GM23248 (cell line): ENCODE measurements around the gene EML6. TPM values are rescaled to one million over a fixed set of nuclear protein-coding genes. Genes with fewer than 3 reads are reported as not detected.

ENCODE experiments used
- DNase-seq: peaks from one replicate; pipeline ENCODE4 v3.0.0-alpha.2; 2015
- H2AFZ ChIP-seq: fragments of 200-600 bp; sonication (generic); 2 replicates; pipeline ENCODE4 v1.6.1; 2016; ENCODE audit warnings: antibody characterized with exemption
- H3F3A ChIP-seq: fragments of 200-600 bp; sonication (generic); 2 replicates; pipeline ENCODE4 v1.6.1; 2016; ENCODE audit warnings: mild to moderate bottlenecking, antibody characterized with exemption, mixed run types; ENCODE audit not compliant: insufficient read depth
- H3K27ac ChIP-seq: fragments of 200-600 bp; sonication (generic); 2 replicates; pipeline ENCODE4 v1.5.1; 2016; ENCODE audit warnings: mild to moderate bottlenecking
- H3K27me3 ChIP-seq: fragments of 200-600 bp; sonication (generic); replicated peaks from 2 replicates; pipeline ENCODE4 v1.6.1; 2016; ENCODE audit warnings: mild to moderate bottlenecking; ENCODE audit not compliant: insufficient read depth
- H3K36me3 ChIP-seq: fragments of 200-600 bp; sonication (generic); 2 replicates; pipeline ENCODE4 v1.6.1; 2016; ENCODE audit warnings: low read depth, mild to moderate bottlenecking
- H3K4me1 ChIP-seq: fragments of 200-600 bp; sonication (generic); 2 replicates; pipeline ENCODE4 v1.6.1; 2016; ENCODE audit warnings: mild to moderate bottlenecking; ENCODE audit not compliant: insufficient read depth
- H3K4me2 ChIP-seq: fragments of 200-600 bp; sonication (generic); one replicate; pipeline ENCODE4 v1.6.1; 2016; ENCODE audit warnings: mild to moderate bottlenecking; ENCODE audit not compliant: unreplicated experiment
- H3K4me3 ChIP-seq: fragments of 200-600 bp; sonication (generic); 2 replicates; pipeline ENCODE4 v1.5.1; 2016; ENCODE audit warnings: mild to moderate bottlenecking
- H3K79me2 ChIP-seq: fragments of 200-600 bp; sonication (generic); 2 replicates; pipeline ENCODE4 v1.6.1; 2016; ENCODE audit warnings: mild to moderate bottlenecking; ENCODE audit not compliant: insufficient read depth
- H3K9ac ChIP-seq: fragments of 200-600 bp; sonication (generic); 2 replicates; pipeline ENCODE4 v1.6.1; 2016; ENCODE audit warnings: mild to moderate bottlenecking
- H3K9me2 ChIP-seq: fragments of 200-600 bp; sonication (generic); 2 replicates; pipeline ENCODE4 v1.6.1; 2016; ENCODE audit warnings: mixed run types, mild to moderate bottlenecking, moderate library complexity; ENCODE audit not compliant: insufficient read depth
- H3K9me3 ChIP-seq: fragments of 200-600 bp; sonication (generic); one replicate; pipeline ENCODE4 v1.6.1; 2017; ENCODE audit warnings: low read depth
- H4K20me1 ChIP-seq: fragments of 200-600 bp; sonication (generic); 2 replicates; pipeline ENCODE4 v1.6.0; 2016; ENCODE audit not compliant: insufficient read depth
- EZH2 ChIP-seq: fragments of 200-600 bp; sonication (generic); IDR thresholded peaks from 2 replicates; pipeline ENCODE4 v1.6.1; 2018; ENCODE audit warnings: antibody characterized with exemption, mild to moderate bottlenecking; ENCODE audit not compliant: insufficient read depth, poor library complexity, severe bottlenecking
- EZH2phosphoT487 ChIP-seq: fragments of 200-600 bp; sonication (generic); IDR thresholded peaks from 2 replicates; pipeline ENCODE4 v1.6.1; 2018; ENCODE audit warnings: antibody characterized with exemption, moderate library complexity, mild to moderate bottlenecking, low read depth; ENCODE audit not compliant: insufficient read depth
- WGBS, 2 experiments: methylation state at CpG; one replicate each; pipeline ENCODE4 v1.1.6; 2015 to 2017; ENCODE audit warnings: low lambda C conversion rate in 2 of 2, low coverage in 1 of 2; ENCODE audit errors: missing lambda C conversion rate in 2 of 2; 5-methylcytosine and 5-hydroxymethylcytosine counted together
- in situ Hi-C: fragments of 300-500 bp; cut with MboI; formaldehyde crosslinking; loops from 2 replicates; pipeline ENCODE4 v1.15.0; 2020
- polyA plus RNA-seq: library from polyadenylated mRNA; unstranded; fragments of >200 nt; fragmentation: Nextera tagmentation; extraction: Ambion mirVana; gene quantifications from 2 replicates; pipeline ENCODE4 v1.2.1, GENCODE V29; 2016
- total RNA-seq: library from RNA; depleted of rRNA; stranded (reverse); fragments of >200 nt; shearing (Covaris generic); gene quantifications from 2 replicates; pipeline ENCODE4 v1.2.3, GENCODE V29; 2014

EML6 gene
- total and polyA plus RNA-seq, 2 experiments from 2014 or later, result 0.54 to 0.76 TPM

GRCh38 chr2:54805255-54805654 is 81.8 kb downstream of the EML6 start:
- Histone ChIP-seq H3F3A (peaks cover 13% of the 10 kb centered on the region; the same call in 1 of the 2 replicates), H3K27me3 (no peaks in the 10 kb centered on the region), H3K79me2 (no peaks in the 10 kb centered on the region), H3K9ac (no peak overlapping the region), H3K27ac (no peak overlapping the region), H3K9me3 (no peaks in the 10 kb centered on the region), H4K20me1 (no peaks in the 10 kb centered on the region), H3K36me3 (no peaks in the 10 kb centered on the region), H3K4me2 (no peak overlapping the region), H3K9me2 (peaks cover 3% of the 10 kb centered on the region; the same call in 1 of the 2 replicates), H3K4me3 (no peak overlapping the region), H3K4me1 (peaks cover 18% of the 10 kb centered on the region), H2AFZ (no peak overlapping the region)
- no peak for DNase-seq
- no peak for TF ChIP-seq EZH2phosphoT487
- WGBS, 2 experiments, result 100% methylated on average over 1 of the region's 1 CpG
- in situ Hi-C loops, result no loop called here

DNA sequence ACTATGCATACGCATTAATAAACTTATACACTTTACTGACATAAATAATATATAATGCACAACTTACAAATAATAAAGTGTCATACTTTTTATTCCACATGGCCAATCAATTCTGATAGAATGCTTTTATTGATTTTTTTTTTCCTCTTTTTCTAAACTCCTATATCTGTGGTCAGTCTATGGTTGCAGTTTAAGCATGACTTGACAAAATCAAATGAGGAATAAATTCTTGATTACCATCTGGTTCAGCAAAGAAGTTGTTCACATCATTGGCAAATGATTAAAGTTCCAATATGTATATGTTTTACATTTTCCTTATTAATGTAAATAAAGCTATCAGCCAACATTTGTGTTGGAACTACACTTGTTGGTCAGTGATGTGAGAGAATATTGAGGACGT is 83.5 kb downstream of the EML6 start:
- TF ChIP-seq EZH2, result no peak
- TF ChIP-seq EZH2phosphoT487, result no peak
- H3K9ac ChIP-seq, result no peak overlapping the region
- peaks cover 20% of the 10 kb centered on the region for H3K4me1 ChIP-seq
- H3K4me2 ChIP-seq, result no peak overlapping the region
- no peak overlapping the region for H3K4me3 ChIP-seq
- peaks cover 3% of the 10 kb centered on the region; the same call in 1 of the 2 replicates for H3K9me2 ChIP-seq
- H3K9me3 ChIP-seq, result no peaks in the 10 kb centered on the region
- in situ Hi-C loops, result no loop called here
- no peak for DNase-seq
- H2AFZ ChIP-seq, result no peak overlapping the region
- peaks cover 13% of the 10 kb centered on the region; the same call in 1 of the 2 replicates for H3F3A ChIP-seq
- no peaks in the 10 kb centered on the region for H3K27me3 ChIP-seq
- no peaks in the 10 kb centered on the region for H3K79me2 ChIP-seq
- no peaks in the 10 kb centered on the region for H3K36me3 ChIP-seq
- no peak overlapping the region for H3K27ac ChIP-seq
- no peaks in the 10 kb centered on the region for H4K20me1 ChIP-seq
- WGBS, 2 experiments, result 68 to 80% methylated on average over 2 of the region's 2 CpGs

- H3K36me3 ChIP-seq, result no peaks in the 10 kb centered on the region
- H3K27me3 ChIP-seq, result no peaks in the 10 kb centered on the region
- H3K4me2 ChIP-seq, result no peak overlapping the region
- H3K27ac ChIP-seq, result no peak overlapping the region
- in situ Hi-C loops, result no loop called here
- peaks cover 13% of the 10 kb centered on the region; the same call in 1 of the 2 replicates for H3F3A ChIP-seq
- TF ChIP-seq EZH2phosphoT487 (no peak), EZH2 (no peak)
- DNase-seq, result peak; percentile 52
- 21 to 27% methylated on average over 1 of the region's 1 CpG for WGBS, 2 experiments
- H4K20me1 ChIP-seq, result no peaks in the 10 kb centered on the region
- no peaks in the 10 kb centered on the region for H3K79me2 ChIP-seq
- no peaks in the 10 kb centered on the region for H3K9me3 ChIP-seq
- H3K9me2 ChIP-seq, result peaks cover 3% of the 10 kb centered on the region; the same call in 1 of the 2 replicates
- no peak overlapping the region for H2AFZ ChIP-seq
- H3K9ac ChIP-seq, result no peak overlapping the region
- H3K4me3 ChIP-seq, result no peak overlapping the region
- H3K4me1 ChIP-seq, result peaks cover 20% of the 10 kb centered on the region
Measured at GRCh38 chr2:54808661-54809060, 85.2 kb downstream of the EML6 start.

- H2AFZ ChIP-seq, result no peak overlapping the region
- H3K4me2 ChIP-seq, result peak overlapping the region; percentile 14
- no peaks in the 10 kb centered on the region for H3K36me3 ChIP-seq
- H3K27ac ChIP-seq, result no peak overlapping the region
- H4K20me1 ChIP-seq, result no peaks in the 10 kb centered on the region
- no peak overlapping the region for H3K9ac ChIP-seq
- peaks cover 14% of the 10 kb centered on the region for H3K4me1 ChIP-seq
- no peaks in the 10 kb centered on the region for H3K9me3 ChIP-seq
- DNase-seq, result peak; percentile 79
- peaks cover 3% of the 10 kb centered on the region; the same call in 1 of the 2 replicates for H3F3A ChIP-seq
- no peaks in the 10 kb centered on the region for H3K79me2 ChIP-seq
- H3K9me2 ChIP-seq, result peaks cover 3% of the 10 kb centered on the region; the same call in 1 of the 2 replicates
- in situ Hi-C loops, result no loop called here
- no peaks in the 10 kb centered on the region for H3K27me3 ChIP-seq
- TF ChIP-seq EZH2 (no peak), EZH2phosphoT487 (no peak)
- no peak overlapping the region for H3K4me3 ChIP-seq
Measured at GRCh38 chr2:54809819-54810218, 86.4 kb downstream of the EML6 start.

GRCh38 chr2:54810246-54810645 is 86.8 kb downstream of the EML6 start:
- no peaks in the 10 kb centered on the region for H3K27me3 ChIP-seq
- H3K27ac ChIP-seq, result no peak overlapping the region
- H3K9ac ChIP-seq, result no peak overlapping the region
- H3K79me2 ChIP-seq, result no peaks in the 10 kb centered on the region
- in situ Hi-C loops, result no loop called here
- H3K36me3 ChIP-seq, result no peaks in the 10 kb centered on the region
- peaks cover 3% of the 10 kb centered on the region; the same call in 1 of the 2 replicates for H3F3A ChIP-seq
- no peak for TF ChIP-seq EZH2
- TF ChIP-seq EZH2phosphoT487, result no peak
- H3K9me3 ChIP-seq, result no peaks in the 10 kb centered on the region
- peak overlapping the region; percentile 14 for H3K4me2 ChIP-seq
- H2AFZ ChIP-seq, result no peak overlapping the region
- peaks cover 14% of the 10 kb centered on the region for H3K4me1 ChIP-seq
- peaks cover 3% of the 10 kb centered on the region; the same call in 1 of the 2 replicates for H3K9me2 ChIP-seq
- H4K20me1 ChIP-seq, result no peaks in the 10 kb centered on the region
- DNase-seq, result no peak
- 15 to 18% methylated on average over 3 of the region's 3 CpGs for WGBS, 2 experiments
- H3K4me3 ChIP-seq, result no peak overlapping the region
